Measurements from ENCODE around the gene ADISSP.

Gene ADISSP

DNA sequence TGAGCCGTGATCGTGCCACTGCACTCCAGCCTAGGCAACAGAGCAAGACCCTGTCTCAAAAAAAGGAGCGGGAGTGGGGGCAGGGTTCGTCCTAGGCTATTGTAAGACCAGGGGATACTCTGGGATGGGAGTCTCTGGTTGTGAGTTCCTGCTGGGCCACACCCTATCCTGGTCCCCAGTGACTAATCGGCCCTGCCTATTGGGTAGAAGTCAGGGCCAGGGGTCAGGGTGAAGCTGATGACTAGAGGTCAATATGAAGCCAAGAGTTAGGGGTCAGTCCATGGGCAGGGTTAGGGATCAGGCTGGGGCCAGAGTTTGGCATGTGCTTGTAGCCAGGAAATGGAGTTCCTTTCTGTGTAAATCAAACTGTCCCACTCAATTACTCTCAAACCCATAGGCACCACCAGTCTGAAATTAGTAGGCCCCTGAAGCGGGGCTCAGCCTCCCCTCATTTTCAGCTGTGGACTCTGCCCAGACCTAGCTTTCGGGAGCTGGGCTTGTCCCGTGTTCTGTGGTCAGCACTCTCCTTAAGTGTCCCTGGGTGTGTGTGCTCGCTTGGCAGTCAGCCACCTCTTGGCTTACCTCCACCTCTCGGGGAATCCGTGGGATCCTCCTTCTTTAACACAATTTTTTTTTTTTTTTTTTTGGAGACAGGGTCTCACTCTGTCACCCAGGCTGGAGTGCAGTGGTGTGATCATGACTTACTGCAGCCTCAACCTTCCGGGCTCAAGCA is 33.3 kb downstream of the ADISSP start:
- no peak for DNase-seq

DNA sequence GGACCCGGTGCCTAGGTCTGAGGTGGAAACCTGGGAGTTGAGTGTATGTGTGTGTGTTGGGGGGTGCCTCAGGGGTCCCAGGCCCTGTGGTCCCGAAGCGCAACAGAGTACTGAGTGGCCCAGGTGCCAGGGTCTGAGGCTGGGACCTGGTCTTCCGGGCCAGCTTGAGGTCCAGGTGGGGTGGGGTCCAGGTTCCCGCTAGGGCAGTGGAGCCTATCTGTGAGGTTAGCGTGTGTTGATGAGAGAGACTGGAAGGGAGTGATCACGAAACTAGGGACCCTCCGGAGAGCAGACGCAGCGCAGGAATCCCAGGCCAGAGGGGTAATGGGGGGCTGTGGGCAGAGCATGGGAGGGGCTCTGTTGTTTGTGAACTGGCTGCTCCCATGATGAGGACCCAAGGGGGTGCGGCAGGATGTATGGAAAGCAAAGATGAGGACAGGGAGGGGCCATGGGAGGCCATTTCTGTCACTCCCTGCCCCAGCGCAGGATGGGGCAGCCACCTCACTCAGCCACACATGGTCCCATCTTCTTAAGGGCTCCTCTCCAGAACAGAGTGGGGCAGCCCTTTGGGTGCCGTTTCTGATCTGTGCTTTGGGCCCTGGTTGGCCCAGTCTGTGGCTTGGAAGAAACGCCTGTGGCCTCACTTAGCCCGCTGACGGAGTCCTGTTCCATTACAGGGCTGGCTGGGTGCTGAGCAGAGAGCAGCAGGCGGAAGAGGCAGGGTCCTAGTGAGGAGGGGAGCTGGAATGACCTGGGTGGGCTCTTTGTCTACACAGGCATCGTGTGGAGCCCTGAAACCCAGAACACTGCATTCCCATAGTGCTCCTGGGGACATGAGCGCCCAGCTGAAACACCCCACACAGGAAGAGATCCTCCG is 34.2 kb downstream of the ADISSP start:
- no peak for DNase-seq

DNA sequence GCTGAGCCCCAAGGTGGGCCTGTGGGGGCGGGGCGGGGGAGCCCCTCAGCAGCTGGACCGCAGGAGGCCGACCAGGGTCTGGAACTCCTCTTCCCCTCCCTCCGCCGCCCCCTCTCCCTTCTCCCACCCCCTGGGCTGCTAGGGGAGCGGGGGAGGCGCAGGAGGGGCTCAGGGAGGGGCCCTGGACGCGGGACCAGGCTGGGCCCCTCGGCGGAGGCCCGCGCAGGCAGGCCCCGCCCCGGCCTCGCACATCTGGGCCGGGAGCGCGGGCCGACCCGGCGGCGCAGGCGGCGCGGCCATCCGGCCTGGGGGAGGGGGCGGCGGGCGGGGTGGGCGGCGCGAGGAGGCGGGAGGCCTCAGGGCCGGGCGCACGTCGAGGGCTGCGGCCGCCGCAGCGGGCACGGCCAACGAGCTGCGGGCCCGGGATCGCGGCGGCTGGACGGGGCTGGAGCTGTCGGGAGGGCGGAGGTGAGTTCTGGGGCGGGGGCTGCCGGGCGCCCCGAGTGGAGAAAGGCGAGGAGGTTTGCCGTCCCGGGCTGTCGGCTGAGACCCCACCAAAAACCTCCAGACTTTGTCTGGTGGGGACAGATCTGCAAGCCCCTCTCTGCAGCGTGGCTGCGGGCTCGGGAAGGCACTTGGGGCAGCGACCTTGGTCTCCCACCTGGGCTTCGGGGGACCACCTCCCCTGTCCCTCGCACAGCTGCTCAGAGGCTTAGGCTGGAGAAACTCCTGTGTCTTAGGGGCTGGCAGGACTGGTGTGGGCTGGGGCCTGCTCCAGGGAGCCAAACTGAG is 35.0 kb downstream of the ADISSP start, which contains the start of gene HSPA12B:
Gene HSPA12B (plus strand): TSS at position 359 of the 792 bp plus-strand sequence. CDS start 5,990 bp downstream, outside the sequence.
- DNase-seq: no peak

DNA sequence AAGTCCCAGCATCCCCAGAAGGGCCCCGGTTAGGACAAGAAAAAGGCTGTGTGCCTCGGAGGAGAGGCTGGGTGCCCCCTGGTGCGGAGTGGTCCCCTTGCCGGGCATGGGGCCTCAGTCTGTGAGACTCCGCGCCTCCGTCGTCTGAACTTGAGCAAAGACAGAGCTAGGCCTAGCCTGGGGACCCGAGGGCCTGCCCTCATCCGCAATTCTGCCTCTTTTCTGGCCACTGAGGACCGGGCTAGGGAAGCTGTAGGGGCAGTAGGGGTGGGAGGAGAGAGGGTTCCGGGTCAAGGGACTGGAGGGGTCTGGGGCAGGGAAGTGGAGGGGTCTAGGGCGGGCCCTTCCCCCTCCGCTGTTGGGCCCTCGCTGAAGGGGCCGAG is 35.6 kb downstream of the ADISSP start:
- no peak for DNase-seq

DNA sequence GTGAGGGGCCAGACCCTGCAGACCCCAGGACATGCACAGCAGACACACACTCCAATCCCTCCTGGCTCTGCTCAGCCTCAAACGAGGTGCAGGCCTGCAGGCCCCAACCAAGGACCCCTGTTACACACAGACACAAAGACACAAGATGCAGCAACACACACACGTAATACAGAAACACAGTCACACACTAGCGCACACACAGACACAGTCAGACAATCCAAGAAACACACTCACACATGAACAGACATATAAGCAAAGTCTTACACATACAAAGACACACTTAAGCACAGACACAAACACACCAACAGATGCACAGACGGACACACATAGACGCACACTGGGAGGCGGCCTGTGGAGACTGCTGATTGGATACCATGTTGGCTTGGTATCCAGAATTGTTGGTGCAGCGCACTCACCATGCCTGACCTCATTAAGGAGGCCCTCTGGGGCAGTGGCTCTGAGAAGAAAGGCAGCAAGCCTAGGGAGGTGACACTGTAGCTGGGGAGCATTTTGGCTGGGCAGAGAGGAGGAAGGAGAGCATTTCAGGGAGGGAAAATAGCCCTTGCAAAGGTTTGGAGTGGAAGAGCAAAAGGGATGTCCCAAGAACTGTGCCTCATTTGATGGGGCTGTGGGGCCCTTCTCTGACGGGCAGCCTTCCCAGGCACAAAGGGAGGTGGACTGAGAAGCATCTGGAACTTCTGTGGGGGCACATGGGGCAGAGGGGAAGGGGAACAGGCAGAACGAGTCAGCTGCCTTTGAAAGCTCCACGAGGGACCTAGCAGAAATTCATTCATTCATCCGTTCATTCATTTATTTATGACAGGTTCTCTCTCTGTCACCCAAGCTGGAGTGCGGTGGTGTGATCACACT is 36.5 kb downstream of the ADISSP start:
- DNase-seq: no peak

DNA sequence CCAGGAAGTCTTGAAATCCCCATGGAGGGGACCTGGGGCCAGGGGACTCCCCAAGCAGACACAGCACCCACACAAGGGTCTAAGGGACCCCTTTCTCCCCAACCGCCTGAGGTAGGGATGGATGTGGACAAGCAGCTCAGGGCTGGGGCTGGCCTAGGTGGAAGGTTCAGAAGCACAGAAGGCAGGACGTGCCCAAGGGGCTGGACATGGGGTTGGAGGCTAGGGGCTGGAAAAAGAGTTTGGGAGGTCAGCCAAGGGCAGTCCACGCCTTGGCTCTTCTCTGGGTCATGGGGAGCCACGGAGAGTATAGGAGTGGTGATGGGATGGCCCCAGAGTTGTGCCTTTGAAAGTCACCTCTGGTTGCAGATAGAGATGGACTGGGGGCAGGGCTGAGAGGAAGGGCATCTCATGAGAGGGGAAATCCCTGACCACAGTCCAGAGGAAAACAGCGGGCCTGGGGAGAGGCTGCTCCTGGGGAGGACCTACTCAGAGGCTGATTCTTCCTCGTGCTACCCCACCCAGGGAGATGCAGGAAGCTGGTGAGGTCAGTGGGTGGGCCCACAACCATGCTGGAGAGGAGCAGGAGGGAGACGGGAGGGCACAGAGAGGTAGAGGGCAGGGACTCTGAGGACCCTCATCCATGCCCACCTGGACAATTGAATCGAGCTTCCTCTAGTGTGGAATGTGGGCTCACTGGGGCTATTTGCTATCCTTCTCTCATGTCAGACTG is 37.6 kb downstream of the ADISSP start:
- no peak for DNase-seq

DNA sequence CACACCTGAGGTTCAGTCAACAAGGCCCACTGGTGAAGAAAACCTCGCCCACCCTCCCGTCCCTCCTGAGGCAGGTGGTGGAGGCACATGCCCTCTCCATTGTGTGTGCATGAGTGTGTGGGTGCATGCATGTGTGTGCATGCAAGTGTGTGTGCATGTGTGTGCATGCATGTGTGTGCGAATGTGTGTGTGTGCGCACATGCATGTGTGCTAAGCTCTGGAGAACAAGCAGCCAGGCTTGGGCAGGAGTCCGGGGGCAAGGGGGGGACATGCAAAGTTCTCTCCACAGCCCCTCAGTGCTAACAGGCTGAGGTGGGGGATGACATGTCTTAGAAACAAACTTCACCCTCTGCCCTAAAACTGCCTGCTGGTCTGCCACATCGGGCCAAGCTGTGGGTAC is 38.2 kb downstream of the ADISSP start:
- DNase-seq: no peak

DNA sequence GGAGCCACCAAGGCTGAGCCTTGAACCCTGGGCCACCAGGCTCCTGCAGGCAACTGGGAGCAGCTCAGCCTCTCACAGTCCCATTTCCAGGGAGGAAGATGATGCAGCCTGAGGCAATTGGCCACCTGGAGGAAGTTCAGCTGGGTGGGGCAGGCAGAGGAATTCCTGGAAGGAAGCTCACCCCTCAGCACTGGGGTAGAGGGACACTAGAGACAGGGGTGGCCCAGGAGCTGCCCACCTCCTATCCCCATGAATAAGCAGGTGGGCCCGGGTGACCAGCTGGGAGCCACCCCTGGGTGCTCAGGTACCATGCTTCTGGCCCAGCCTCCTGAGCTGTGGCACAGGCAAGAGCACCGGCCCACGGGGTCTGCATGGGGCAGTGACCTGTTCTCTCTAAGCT is 38.7 kb downstream of the ADISSP start:
- DNase-seq: no peak

DNA sequence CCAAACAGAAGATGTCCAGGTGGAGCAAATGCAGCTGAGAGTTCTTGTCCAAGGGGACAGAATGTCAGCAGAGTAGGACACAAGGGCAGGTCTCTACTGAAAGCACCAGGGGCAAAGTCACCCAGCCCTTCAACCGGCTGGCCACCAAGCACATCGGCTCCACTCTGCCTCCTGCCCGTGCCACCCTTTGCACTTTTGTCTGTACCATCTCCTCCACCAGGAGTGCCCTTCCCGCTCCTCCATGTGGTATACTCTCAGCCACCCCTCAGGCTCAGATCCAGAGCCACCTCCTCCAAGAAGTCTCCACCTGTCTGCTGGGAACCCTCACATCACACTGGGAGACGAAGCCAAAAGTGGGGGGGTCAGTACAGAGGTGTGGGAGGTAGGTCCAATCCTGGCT is 39.2 kb downstream of the ADISSP start:
- no peak for DNase-seq

DNA sequence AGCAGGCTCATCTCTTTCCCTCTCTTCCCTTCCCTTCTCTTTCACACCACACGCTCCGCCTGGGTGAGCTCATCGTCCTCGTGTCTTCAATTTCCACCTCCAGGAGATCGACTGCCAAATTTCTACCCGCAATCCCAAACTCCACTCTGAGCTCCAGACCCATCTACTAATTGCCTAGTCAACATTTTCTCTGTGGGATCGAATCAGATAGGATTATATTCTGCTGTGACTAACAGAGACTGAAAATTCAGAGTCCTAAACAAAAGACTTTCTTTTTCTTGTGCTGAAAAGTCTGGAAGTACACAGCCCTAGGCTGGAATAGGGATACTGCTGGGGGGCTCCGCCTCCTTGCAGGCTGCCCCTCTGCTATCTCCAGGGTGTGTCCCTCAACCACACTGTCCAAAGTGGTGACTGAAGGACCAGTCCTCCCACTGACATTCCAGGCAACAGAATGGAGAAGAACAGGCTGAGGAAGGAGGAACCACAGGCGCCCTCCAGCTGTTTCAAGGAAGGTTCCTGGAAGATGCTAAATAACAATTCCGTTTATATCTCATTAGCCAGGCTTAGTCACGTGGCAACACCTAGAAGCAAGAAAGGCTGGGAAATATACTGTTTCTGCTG is 40.0 kb downstream of the ADISSP start:
- no peak for DNase-seq

DNA sequence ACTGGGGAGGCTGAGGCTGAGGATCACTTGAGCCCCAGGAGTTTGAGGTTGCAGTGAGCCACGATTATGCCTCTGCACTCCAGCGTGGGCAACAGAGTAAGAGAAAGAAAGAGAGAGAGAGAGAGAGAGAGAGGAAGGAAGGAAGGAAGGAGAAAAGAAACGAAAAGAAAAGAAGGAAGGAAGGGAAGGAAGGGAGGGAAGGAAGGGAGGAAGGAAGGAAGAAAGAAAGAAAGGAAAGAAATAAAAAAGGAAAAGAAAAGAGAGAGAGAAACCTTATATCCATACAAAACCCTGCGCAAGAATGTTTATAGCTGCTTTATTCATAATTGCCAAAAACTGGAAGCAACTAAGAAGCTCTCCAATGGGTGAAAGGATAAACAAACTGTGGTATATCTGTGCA is 43.2 kb downstream of the ADISSP start:
- DNase-seq: no peak

DNA sequence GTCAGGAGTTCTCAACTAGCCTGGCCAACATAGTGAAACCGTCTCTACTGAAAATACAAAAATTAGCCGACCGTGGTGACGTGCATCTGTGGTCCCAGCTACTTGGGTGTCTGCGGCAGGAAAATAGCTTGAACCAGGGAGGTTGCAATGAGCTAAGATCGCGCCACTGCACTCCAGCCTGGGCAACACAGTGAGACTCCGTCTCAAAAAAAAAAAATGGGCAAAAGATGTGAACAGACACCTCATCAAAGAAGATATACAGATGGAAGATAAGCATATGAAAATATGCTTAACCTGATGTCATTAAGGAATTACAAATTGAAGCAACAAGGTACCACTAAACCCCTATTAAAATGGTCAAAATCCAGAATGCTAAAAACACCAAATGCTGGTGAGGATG is 44.3 kb downstream of the ADISSP start:
- no peak for DNase-seq

DNA sequence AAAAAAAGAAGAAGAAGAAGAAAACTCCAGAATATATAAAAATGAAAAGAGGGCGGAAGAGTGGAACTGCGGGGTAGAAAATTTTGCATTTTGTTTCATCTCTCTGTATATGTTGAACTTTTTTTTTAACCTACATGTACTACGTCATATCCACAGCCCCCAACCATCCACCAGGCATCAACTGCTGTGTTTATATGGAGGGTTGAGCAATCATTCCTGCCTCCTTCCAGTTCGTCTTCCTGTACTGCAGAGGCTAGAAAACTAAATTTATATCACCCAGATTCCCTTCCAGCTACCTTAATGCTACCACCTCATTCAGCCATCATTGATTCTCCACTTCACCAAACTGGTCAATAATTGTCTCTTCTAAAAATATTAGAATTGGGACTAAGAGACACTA is 45.6 kb downstream of the ADISSP start:
- no peak for DNase-seq

DNA sequence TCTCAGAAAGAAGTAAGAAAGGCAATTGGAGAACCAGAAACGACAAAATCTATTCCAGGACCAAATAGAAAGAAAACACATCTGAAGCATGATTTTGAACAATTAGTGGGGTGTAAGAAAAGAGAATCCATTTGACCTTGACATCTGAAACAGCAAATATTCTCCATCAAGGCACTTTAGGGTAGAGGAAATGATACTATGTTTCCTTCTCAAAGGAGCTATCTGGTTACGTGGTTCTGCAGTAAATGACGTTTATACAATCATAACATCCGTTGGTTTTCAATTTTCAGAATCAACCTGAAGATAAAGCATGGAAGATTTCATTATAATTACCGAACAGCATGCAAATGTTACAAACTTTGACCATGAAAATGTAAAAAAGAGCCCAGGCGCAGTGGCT is 46.9 kb downstream of the ADISSP start:
- DNase-seq: no peak

DNA sequence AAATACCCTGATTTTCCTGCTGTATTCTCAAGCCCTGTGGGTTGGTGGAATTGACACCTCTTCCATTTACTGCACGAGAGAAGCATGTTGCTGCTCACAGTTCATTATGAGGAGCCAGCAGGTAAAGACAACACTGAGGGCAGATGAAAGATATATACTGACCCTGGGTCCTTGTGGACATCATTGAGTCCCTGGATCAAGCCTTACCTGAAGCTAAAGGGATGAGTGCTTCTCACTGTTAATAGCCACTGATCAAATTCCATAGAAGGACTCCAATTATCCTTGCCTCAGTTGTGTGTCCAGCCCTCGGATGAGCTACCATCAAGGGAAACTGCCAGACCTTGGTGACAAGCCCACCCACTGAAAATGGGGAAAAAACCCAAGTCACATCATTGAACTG is 47.5 kb downstream of the ADISSP start:
- DNase-seq: no peak

DNA sequence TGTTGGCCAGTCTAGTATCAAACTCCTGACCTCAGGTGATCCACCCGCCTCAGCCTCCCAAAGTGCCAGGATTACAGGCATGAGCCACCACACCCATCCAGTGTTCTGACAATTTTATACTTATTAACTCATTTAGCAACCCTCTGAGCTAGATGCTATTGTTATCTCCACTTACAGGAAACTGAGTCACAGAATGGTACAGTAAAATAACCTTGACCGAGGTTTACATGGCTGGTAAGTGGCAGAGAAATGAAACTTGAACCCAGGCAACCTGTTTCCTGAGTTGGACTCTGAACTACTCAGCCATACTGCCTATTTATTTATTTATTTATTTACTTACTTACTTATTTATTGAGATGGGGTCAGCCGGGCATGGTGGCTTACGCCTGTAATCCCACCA is 48.5 kb downstream of the ADISSP start:
- no peak for DNase-seq

DNA sequence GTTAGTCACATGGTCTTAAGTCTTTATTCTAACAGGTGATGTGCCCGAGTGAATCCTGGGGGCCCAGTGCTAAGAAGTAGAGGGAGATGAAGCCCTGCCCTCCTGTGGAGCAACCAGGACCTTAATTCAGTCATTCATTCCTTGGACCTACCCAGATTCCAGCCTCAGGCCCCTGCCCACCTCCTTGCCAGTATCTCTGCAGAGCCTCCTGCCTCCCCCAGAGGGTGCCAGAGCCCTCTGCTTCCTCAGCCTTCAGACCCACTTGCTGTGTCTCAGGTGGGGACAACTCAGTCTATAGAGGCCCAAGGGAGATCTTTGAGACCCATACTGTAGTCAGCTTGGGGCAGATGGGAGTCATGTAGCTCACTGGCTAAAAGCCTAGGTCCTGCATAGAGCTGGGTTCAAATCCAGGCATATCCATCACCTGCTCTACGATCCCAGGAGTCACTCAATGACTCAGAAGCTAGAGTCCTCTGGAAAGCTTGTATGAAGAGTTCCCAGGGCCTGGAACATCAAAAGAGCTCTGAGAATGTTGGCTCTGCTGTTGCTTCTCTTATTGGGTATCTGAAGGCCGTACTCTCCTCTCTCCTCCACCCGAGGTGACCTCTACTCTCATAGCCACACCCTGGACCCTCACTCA is 51.2 kb downstream of the ADISSP start:
- DNase-seq: no peak

DNA sequence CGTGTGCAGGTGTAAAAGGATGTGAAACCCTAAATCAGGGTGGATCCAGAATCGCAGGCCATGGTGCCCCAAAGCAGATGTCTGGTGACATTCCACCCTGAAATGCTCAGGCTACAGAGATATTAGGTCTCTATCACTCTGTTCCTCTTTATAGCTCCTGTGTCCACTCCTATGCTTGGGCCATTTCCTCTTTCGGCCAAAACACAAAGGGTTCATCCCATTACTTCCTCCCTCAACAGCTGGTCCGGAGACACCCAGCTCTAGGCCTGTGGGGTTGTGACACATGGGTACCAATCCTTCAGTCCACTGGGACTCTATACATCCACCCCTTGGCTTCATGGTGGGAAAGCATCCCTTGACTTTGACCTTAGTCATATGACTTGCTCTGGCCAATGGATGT is 53.5 kb downstream of the ADISSP start:
- no peak for DNase-seq

DNA sequence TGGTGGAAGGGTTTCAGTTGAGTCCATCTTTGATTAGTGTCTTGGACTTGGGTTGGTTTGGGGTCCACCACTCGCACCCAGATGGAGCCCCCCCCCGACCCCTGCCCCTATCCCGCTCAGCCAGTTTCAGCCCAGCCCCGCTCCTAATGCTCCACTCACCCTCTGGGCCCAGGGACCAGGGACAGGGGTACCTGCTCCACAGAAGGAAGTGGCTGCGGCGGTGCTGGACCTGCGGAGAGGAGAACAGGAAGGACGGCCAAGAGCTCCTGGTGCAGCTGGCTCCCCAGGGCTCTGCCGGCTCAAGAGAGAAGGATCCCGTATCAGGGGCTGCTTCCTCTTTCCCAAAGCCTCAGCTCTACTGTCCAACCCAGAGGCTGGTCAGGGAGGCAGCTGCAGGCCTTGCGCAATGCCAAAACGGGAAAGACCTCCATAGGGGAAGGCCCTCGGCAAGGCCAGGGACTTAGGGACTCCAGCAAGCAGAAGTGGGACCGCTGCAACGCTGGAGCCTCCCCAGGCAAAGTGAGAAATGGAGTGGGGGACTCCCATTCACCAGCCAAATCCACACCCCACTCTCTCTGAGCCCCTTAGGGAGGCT is 55.2 kb downstream of the ADISSP start, which contains the start of gene SIGLEC1:
Gene SIGLEC1 (minus strand): TSS at position 322 of the 595 bp plus-strand sequence. CDS start 5,472 bp downstream, outside the sequence.
- DNase-seq: peak; percentile 35

DNA sequence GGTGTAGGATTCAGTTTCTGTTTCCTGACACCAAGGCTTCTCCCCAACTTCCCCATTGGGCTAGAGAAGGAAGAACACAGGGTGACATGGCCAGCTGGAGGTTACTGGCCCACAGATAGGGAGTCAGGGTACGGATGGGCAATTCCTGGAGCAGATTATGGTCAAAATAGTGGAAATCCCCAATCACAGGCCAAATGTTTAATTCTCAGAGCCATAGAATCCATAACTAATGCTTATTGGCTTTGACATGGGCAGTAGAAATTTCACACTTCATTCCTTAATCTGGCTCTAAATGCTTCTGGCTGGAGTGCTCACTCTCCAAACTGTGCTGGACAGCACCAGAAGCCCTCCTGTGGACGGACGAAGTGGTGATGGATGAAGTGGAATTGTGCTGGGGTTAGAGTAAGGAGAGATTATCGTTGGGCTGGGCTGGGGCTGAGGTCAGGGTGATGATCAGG is 56.0 kb downstream of the ADISSP start:
- DNase-seq: no peak

All from GF-D8 (cell line).